ENCODE results near the gene TAS2R10. TPM values are rescaled to one million over a fixed set of nuclear protein-coding genes. Genes with fewer than 3 reads are reported as not detected.
A peak's percentile ranks its signal among the peaks of the same experiment; 100 is the strongest.

TAS2R10 gene
- total RNA-seq, 2 donors from 2014 or later = 1.2 to 1.6 TPM

- H3K4me1 ChIP-seq (ENCODE audit: control insufficient read depth, insufficient read depth, low read length) = peaks cover 8% of the 10 kb centered on the region
- 50% methylated on average over 2 of the region's 2 CpGs; no CpG with 5 or more reads in 1 of the 2 experiments for WGBS, 2 experiments (ENCODE audit: insufficient coverage in 1 of 2, insufficient read length in 1 of 2)
- H3K9ac ChIP-seq (ENCODE audit: extremely low read depth, low read length, poor library complexity, severe bottlenecking) = no peak overlapping the region
- H3K27me3 Mint-ChIP-seq (ENCODE audit: insufficient read depth) = no peaks in the 10 kb centered on the region
- H3K4me1 Mint-ChIP-seq = peaks cover 9% of the 10 kb centered on the region
- TF ChIP-seq, protein P1, sequence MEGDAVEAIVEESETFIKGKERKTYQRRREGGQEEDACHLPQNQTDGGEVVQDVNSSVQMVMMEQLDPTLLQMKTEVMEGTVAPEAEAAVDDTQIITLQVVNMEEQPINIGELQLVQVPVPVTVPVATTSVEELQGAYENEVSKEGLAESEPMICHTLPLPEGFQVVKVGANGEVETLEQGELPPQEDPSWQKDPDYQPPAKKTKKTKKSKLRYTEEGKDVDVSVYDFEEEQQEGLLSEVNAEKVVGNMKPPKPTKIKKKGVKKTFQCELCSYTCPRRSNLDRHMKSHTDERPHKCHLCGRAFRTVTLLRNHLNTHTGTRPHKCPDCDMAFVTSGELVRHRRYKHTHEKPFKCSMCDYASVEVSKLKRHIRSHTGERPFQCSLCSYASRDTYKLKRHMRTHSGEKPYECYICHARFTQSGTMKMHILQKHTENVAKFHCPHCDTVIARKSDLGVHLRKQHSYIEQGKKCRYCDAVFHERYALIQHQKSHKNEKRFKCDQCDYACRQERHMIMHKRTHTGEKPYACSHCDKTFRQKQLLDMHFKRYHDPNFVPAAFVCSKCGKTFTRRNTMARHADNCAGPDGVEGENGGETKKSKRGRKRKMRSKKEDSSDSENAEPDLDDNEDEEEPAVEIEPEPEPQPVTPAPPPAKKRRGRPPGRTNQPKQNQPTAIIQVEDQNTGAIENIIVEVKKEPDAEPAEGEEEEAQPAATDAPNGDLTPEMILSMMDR (conservative IDR thresholded peaks at IDR 0.05) = no peak
- H3K27ac ChIP-seq (ENCODE audit: low read depth, low read length) = peak overlapping the region; percentile 21
- no peak overlapping the region for H3K4me3 Mint-ChIP-seq
- no peaks in the 10 kb centered on the region for H3K36me3 ChIP-seq (ENCODE audit: control insufficient read depth, insufficient read depth, low read length)
- no peak for DNase-seq
- H3K27me3 ChIP-seq (ENCODE audit: control insufficient read depth, insufficient read depth, low read length, poor library complexity, severe bottlenecking) = no peaks in the 10 kb centered on the region
- H3K4me3 ChIP-seq (ENCODE audit: low read length) = no peak overlapping the region
- H3K9me3 Mint-ChIP-seq = no peaks in the 10 kb centered on the region
- peaks cover 14% of the 10 kb centered on the region for H3K36me3 Mint-ChIP-seq (ENCODE audit: low read depth)
- no peak overlapping the region for H3K27ac Mint-ChIP-seq
- H3K9me3 ChIP-seq (ENCODE audit: control insufficient read depth, low read length) = no peaks in the 10 kb centered on the region
These were observed 21.6 kb upstream of the TAS2R10 start for GRCh38 chr12:10847744-10848143.

DNA sequence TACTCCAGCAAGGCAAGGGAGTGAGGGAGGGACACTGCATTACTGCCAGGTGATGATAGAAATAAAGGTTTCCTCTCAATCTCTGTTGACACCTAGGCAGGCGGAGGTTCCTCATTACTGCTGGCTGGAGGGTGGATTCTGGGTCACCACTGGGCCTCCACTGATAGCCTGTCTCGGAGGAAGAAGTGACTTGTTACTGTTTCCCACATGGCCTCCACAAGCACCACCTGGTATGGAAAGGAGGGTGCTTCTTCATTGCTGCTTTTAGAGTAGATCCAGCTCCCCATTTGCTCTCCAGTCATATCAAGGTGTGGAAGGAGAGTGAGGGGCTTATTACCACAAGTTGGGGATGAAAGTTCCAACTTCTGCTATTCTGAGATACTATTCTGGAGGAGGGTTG lies 16.7 kb upstream of the TAS2R10 start:
- Histone ChIP-seq H3K27me3 (ENCODE audit: control insufficient read depth, insufficient read depth, low read length, poor library complexity, severe bottlenecking) (no peaks in the 10 kb centered on the region), H3K27ac (ENCODE audit: low read depth, low read length) (no peak overlapping the region), H3K4me1 (ENCODE audit: control insufficient read depth, insufficient read depth, low read length) (no peaks in the 10 kb centered on the region), H3K4me3 (ENCODE audit: low read length) (no peak overlapping the region), H3K9ac (ENCODE audit: extremely low read depth, low read length, poor library complexity, severe bottlenecking) (no peak overlapping the region), H3K9me3 (ENCODE audit: control insufficient read depth, low read length) (peaks cover 3% of the 10 kb centered on the region), H3K36me3 (ENCODE audit: control insufficient read depth, insufficient read depth, low read length) (no peaks in the 10 kb centered on the region)
- Mint-ChIP-seq H3K9me3 (no peaks in the 10 kb centered on the region), H3K27ac (no peak overlapping the region), H3K27me3 (ENCODE audit: insufficient read depth) (no peaks in the 10 kb centered on the region), H3K4me3 (no peak overlapping the region), H3K4me1 (peaks cover 2% of the 10 kb centered on the region), H3K36me3 (ENCODE audit: low read depth) (peaks cover 27% of the 10 kb centered on the region)
- no peak for DNase-seq
- WGBS, 2 experiments (ENCODE audit: insufficient coverage in 1 of 2, insufficient read length in 1 of 2) = 88 to 100% methylated on average over 1 to 2 of the region's 2 CpGs
- TF ChIP-seq, protein P1 (conservative IDR thresholded peaks at IDR 0.05) = no peak

- no peak overlapping the region for H3K27ac Mint-ChIP-seq
- Histone ChIP-seq H3K27me3 (ENCODE audit: control insufficient read depth, insufficient read depth, low read length, poor library complexity, severe bottlenecking) (no peaks in the 10 kb centered on the region), H3K27ac (ENCODE audit: low read depth, low read length) (no peak overlapping the region), H3K36me3 (ENCODE audit: control insufficient read depth, insufficient read depth, low read length) (no peaks in the 10 kb centered on the region), H3K9me3 (ENCODE audit: control insufficient read depth, low read length) (peaks cover 10% of the 10 kb centered on the region), H3K4me3 (ENCODE audit: low read length) (no peak overlapping the region), H3K9ac (ENCODE audit: extremely low read depth, low read length, poor library complexity, severe bottlenecking) (no peak overlapping the region), H3K4me1 (ENCODE audit: control insufficient read depth, insufficient read depth, low read length) (peaks cover 3% of the 10 kb centered on the region)
- H3K9me3 Mint-ChIP-seq = peaks cover 5% of the 10 kb centered on the region
- 92 to 100% methylated on average over 1 to 2 of the region's 3 CpGs for WGBS, 2 experiments (ENCODE audit: insufficient coverage in 1 of 2, insufficient read length in 1 of 2)
- DNase-seq = no peak
- H3K27me3 Mint-ChIP-seq (ENCODE audit: insufficient read depth) = no peaks in the 10 kb centered on the region
- peaks cover 21% of the 10 kb centered on the region for H3K36me3 Mint-ChIP-seq (ENCODE audit: low read depth)
- peaks cover 17% of the 10 kb centered on the region for H3K4me1 Mint-ChIP-seq
- TF ChIP-seq, protein P1 (conservative IDR thresholded peaks at IDR 0.05) = no peak
- no peak overlapping the region for H3K4me3 Mint-ChIP-seq
These were observed 12.3 kb upstream of the TAS2R10 start for GRCh38 chr12:10838461-10838860.
